Measurements from ENCODE around the gene LLGL1.

Gene LLGL1

GRCh38 chr17:18280249-18280648 is 54.8 kb downstream of the LLGL1 start:
- DNase-seq = no peak

GRCh38 chr17:18280766-18281371 is 55.4 kb downstream of the LLGL1 start:
- DNase-seq = peak; percentile 41

GRCh38 chr17:18281788-18282187 is 56.4 kb downstream of the LLGL1 start:
- no peak for DNase-seq

DNA sequence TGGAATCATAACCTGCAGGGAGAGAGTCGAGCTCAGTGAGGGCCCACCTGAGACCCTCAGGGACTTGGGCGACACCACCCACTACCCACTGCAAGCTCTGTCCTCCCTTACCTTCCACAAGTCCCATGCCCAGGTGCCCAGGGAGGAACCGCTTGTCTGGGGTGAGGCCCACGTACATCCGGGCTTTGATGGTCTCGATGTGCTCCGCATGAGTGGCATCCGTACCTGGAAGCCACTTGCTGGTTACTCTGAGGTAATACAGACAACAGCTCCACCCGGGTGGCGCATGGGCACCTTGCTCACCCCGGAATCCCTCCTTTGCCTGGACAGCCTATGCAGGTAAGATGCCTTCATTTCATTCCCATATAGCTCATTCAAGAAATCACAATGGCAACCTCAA is 59.9 kb downstream of the LLGL1 start:
- DNase-seq = no peak

- DNase-seq = no peak
Measured at GRCh38 chr17:18291718-18292540, 66.5 kb downstream of the LLGL1 start.

All from NCI-H1092 (cell line).